AG09309 (cell line): ENCODE measurements around the gene SLC16A6.
"Not testable (repeated sequence)": the region's sequence is repeated elsewhere in the genome, so short reads cannot be mapped to it uniquely, and the experiment has no call there.

Experiments
- DNase-seq: peaks from one replicate; pipeline ENCODE4 v3.0.0-alpha.2; 2010; ENCODE audit warnings: low read depth
- H3K4me3 ChIP-seq: 2 replicates; pipeline ENCODE4 v1.5.1; 2011; ENCODE audit warnings: mild to moderate bottlenecking, low read depth, low read length, moderate library complexity; ENCODE audit not compliant: control insufficient read depth
- TF ChIP-seq, protein P1 (sequence below): IDR thresholded peaks from 2 replicates; pipeline ENCODE4 v1.5.1; 2011; ENCODE audit warnings: mild to moderate bottlenecking, low read depth, low read length, inconsistent platforms; ENCODE audit not compliant: insufficient read depth, control insufficient read depth; ENCODE audit errors: missing control alignments

Gene SLC16A6

GRCh38 chr17:68310152-68310551 lies 19.2 kb upstream of the SLC16A6 start:
- TF ChIP-seq, protein P1, sequence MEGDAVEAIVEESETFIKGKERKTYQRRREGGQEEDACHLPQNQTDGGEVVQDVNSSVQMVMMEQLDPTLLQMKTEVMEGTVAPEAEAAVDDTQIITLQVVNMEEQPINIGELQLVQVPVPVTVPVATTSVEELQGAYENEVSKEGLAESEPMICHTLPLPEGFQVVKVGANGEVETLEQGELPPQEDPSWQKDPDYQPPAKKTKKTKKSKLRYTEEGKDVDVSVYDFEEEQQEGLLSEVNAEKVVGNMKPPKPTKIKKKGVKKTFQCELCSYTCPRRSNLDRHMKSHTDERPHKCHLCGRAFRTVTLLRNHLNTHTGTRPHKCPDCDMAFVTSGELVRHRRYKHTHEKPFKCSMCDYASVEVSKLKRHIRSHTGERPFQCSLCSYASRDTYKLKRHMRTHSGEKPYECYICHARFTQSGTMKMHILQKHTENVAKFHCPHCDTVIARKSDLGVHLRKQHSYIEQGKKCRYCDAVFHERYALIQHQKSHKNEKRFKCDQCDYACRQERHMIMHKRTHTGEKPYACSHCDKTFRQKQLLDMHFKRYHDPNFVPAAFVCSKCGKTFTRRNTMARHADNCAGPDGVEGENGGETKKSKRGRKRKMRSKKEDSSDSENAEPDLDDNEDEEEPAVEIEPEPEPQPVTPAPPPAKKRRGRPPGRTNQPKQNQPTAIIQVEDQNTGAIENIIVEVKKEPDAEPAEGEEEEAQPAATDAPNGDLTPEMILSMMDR: no peak
- no peak overlapping the region for H3K4me3 ChIP-seq

DNA sequence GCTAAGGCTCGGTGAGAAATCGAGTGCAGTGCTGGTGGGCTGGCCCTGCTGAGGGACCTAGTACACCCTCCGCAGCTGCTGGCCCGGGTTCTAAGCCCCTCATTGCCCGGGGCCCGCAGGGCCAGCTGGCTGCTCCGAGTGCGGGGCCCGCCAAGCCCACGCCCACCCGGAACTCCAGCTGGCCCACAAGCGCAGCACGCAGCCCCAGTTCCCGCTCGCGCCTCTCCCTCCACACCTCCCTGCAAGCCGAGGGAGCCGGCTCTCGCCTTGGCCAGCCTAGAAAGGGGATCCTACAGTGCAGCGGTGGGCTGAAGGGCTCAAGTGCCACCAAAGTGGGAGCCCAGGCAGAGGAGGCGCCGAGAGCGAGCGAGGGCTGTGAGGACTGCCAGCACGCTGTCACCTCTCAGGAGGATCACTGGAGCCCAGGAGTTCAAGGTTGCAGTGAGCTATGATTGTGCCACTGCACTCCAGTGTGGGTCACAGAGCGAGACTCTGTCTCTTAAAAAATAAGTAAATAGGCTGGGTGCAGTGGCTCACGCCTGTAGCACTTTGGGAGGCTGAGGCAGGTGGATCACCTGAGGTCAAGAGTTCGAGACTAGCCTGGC lies 18.2 kb upstream of the SLC16A6 start:
- not testable (repeated sequence) for H3K4me3 ChIP-seq, DNase-seq

More at GRCh38 chr17:68310152-68310551, 19.2 kb upstream of the SLC16A6 start:
- no peak for DNase-seq

- DNase-seq: not testable (repeated sequence)
Observed at GRCh38 chr17:68308486-68308885, 17.6 kb upstream of the SLC16A6 start.

GRCh38 chr17:68307443-68307842 lies 16.5 kb upstream of the SLC16A6 start:
- DNase-seq: no peak
- H3K4me3 ChIP-seq: no peak overlapping the region
- TF ChIP-seq, protein P1: no peak

More at GRCh38 chr17:68308486-68308885, 17.6 kb upstream of the SLC16A6 start:
- not testable (repeated sequence) for H3K4me3 ChIP-seq

- TF ChIP-seq, protein P1: no peak
- DNase-seq: no peak
- no peak overlapping the region for H3K4me3 ChIP-seq
Observed at GRCh38 chr17:68306819-68307218, 15.9 kb upstream of the SLC16A6 start.

DNA sequence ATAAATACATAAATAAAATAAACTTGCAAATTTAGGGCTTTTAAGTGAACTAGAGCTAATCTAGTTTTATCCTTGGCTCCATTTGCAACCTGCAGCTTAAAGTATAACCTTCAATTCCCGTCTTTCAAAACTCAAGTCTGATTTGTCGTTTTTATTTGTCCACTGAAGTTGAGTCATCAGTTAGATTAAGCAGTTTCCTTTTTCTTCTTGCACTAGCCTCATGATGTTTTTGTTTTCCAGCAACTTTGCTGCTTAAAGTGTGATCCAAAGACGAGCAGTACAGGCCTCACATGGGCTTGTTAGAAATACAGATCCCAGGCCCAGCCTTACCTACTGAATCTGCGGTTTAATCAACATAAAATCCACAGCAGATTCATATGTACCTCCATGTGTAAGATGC lies 14.2 kb upstream of the SLC16A6 start:
- no peak for DNase-seq
- TF ChIP-seq, protein P1: no peak
- no peak overlapping the region for H3K4me3 ChIP-seq

DNA sequence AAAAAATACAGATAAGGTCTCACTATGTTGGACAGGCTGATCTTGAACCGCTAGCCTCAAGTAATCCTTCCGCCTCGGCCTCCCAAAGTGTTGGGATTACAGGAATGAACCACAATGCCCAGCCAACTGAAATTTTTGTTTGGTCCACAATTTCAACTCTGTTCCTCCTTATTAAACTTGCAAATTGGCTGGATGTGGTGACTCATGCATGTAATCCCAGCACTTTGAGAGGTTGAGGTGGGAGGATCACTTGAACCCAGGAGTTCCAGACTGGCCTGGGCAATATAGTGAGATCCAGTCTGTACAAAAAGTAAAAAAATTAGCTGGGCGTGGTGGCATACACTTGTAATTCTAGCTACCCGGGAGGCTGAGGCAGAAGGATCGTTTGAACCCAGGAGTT lies 13.8 kb upstream of the SLC16A6 start:
- DNase-seq: no peak
- TF ChIP-seq, protein P1: no peak
- no peak overlapping the region for H3K4me3 ChIP-seq

- TF ChIP-seq, protein P1: no peak
- H3K4me3 ChIP-seq: no peak overlapping the region
- no peak for DNase-seq
Observed at GRCh38 chr17:68302666-68303065, 11.7 kb upstream of the SLC16A6 start.
